DND-41 (cell line): ENCODE results near the gene ANKS1A.

ENCODE experiments used
- ATAC-seq: fragments of 200-7000 bp; cut with Tn5 transposase; 3 replicates; pipeline ENCODE4 v1.9.1; 2021; ENCODE audit warnings: low read depth; ENCODE audit not compliant: insufficient read depth
- DNase-seq: peaks from one replicate; pipeline ENCODE4 v3.0.0-alpha.2; 2020
- H2AFZ ChIP-seq: 2 replicates; pipeline ENCODE4 v1.6.0; 2012; ENCODE audit warnings: low read depth, low read length
- H3K27ac ChIP-seq: 2 replicates; pipeline ENCODE4 v1.5.1; 2012; ENCODE audit warnings: low read length, inconsistent platforms
- H3K27me3 ChIP-seq: fragments of 200-600 bp; sonication (generic); 2 replicates; pipeline ENCODE4 v1.6.0; 2012; ENCODE audit warnings: low read length, mild to moderate bottlenecking, inconsistent platforms; ENCODE audit not compliant: insufficient read depth, poor library complexity
- H3K36me3 ChIP-seq: 2 replicates; pipeline ENCODE4 v1.5.1; 2012; ENCODE audit warnings: low read length, inconsistent platforms; ENCODE audit not compliant: insufficient read depth
- H3K4me1 ChIP-seq: 2 replicates; pipeline ENCODE4 v1.5.1; 2012; ENCODE audit warnings: mild to moderate bottlenecking, low read length; ENCODE audit not compliant: insufficient read depth
- H3K4me2 ChIP-seq: 2 replicates; pipeline ENCODE4 v1.6.0; 2012; ENCODE audit warnings: mild to moderate bottlenecking, moderate library complexity, low read length, inconsistent platforms; ENCODE audit not compliant: insufficient read depth
- H3K4me3 ChIP-seq, 2 experiments: fragments of 200-600 bp in 1 of 2; shearing (Covaris generic) in 1 of 2; 2 replicates each; pipeline ENCODE4 v1.5.1; 2012 to 2016; ENCODE audit warnings: inconsistent platforms in 2 of 2, low read length in 2 of 2, mild to moderate bottlenecking in 2 of 2, low read depth in 1 of 2, moderate library complexity in 1 of 2
- H3K79me2 ChIP-seq: 2 replicates; pipeline ENCODE4 v1.6.0; 2012; ENCODE audit warnings: low read length, inconsistent platforms; ENCODE audit not compliant: insufficient read depth
- H3K9ac ChIP-seq: 2 replicates; pipeline ENCODE4 v1.6.0; 2012; ENCODE audit warnings: low read depth, mild to moderate bottlenecking, inconsistent platforms, low read length, moderate library complexity
- H3K9me3 ChIP-seq: 2 replicates; pipeline ENCODE4 v1.5.1; 2012; ENCODE audit warnings: low read length, moderate library complexity, mild to moderate bottlenecking, inconsistent platforms; ENCODE audit not compliant: insufficient read depth, severe bottlenecking
- H4K20me1 ChIP-seq: 2 replicates; pipeline ENCODE4 v1.6.0; 2012; ENCODE audit warnings: low read length; ENCODE audit not compliant: insufficient read depth
- CTCF ChIP-seq: IDR thresholded peaks from 2 replicates; pipeline ENCODE4 v1.5.1; 2012; ENCODE audit warnings: borderline replicate concordance, low read length, moderate library complexity, mild to moderate bottlenecking; ENCODE audit not compliant: poor library complexity, severe bottlenecking; ENCODE audit errors: extremely low read depth
- EZH2 ChIP-seq: IDR thresholded peaks from 3 replicates; pipeline ENCODE4 v1.6.1; 2012; ENCODE audit warnings: borderline replicate concordance, low read depth, mild to moderate bottlenecking, moderate library complexity, low read length, inconsistent platforms; ENCODE audit not compliant: severe bottlenecking

ANKS1A gene

GRCh38 chr6:35078226-35078850 lies 189.3 kb downstream of the ANKS1A start:
- Histone ChIP-seq H3K9me3 (no peaks in the 10 kb centered on the region), H4K20me1 (peaks cover 7% of the 10 kb centered on the region; the same call in 1 of the 2 replicates), H3K27ac (no peak overlapping the region), H2AFZ (no peak overlapping the region), H3K9ac (no peak overlapping the region), H3K36me3 (peaks cover 18% of the 10 kb centered on the region), H3K4me2 (no peak overlapping the region), H3K79me2 (no peaks in the 10 kb centered on the region), H3K4me1 (no peaks in the 10 kb centered on the region), H3K4me3 (no peak overlapping the region), H3K27me3 (no peaks in the 10 kb centered on the region)
- no peak for ATAC-seq
- no peak for DNase-seq
- no peak for TF ChIP-seq EZH2
- TF ChIP-seq CTCF = no peak

GRCh38 chr6:35078896-35079295 lies 189.8 kb downstream of the ANKS1A start:
- Histone ChIP-seq H3K9ac (no peak overlapping the region), H3K36me3 (peaks cover 24% of the 10 kb centered on the region), H3K9me3 (no peaks in the 10 kb centered on the region), H4K20me1 (peaks cover 7% of the 10 kb centered on the region; the same call in 1 of the 2 replicates), H2AFZ (no peak overlapping the region), H3K4me1 (no peaks in the 10 kb centered on the region), H3K27me3 (no peaks in the 10 kb centered on the region), H3K4me2 (no peak overlapping the region), H3K27ac (no peak overlapping the region), H3K4me3 (no peak overlapping the region), H3K79me2 (no peaks in the 10 kb centered on the region)
- TF ChIP-seq CTCF (no peak), EZH2 (no peak)
- no peak for DNase-seq
- no peak for ATAC-seq

- DNase-seq (no peak), ATAC-seq (no peak)
- Histone ChIP-seq H3K36me3 (peaks cover 24% of the 10 kb centered on the region), H2AFZ (no peak overlapping the region), H4K20me1 (peaks cover 7% of the 10 kb centered on the region; the same call in 1 of the 2 replicates), H3K4me2 (no peak overlapping the region), H3K4me1 (no peaks in the 10 kb centered on the region), H3K9me3 (no peaks in the 10 kb centered on the region), H3K4me3 (no peak overlapping the region), H3K9ac (no peak overlapping the region), H3K27ac (no peak overlapping the region), H3K79me2 (no peaks in the 10 kb centered on the region), H3K27me3 (no peaks in the 10 kb centered on the region)
- TF ChIP-seq CTCF = no peak
These were observed 190.4 kb downstream of the ANKS1A start for GRCh38 chr6:35079311-35080000.
